GM10266 (cell line): ENCODE data around the gene RNF112.
"Not testable (repeated sequence)": the region's sequence is repeated elsewhere in the genome, so short reads cannot be mapped to it uniquely, and the experiment has no call there.

Source experiments
- DNase-seq: peaks from one replicate; pipeline ENCODE4 v3.0.0; 2012; ENCODE audit errors: extremely low spot score
- TF ChIP-seq, protein P1 (sequence below): IDR thresholded peaks from 2 replicates; pipeline ENCODE4 v1.5.1; 2012; ENCODE audit warnings: mild to moderate bottlenecking, low read depth; ENCODE audit not compliant: control insufficient read depth, insufficient read depth; ENCODE audit errors: missing control alignments

RNF112 gene

DNA sequence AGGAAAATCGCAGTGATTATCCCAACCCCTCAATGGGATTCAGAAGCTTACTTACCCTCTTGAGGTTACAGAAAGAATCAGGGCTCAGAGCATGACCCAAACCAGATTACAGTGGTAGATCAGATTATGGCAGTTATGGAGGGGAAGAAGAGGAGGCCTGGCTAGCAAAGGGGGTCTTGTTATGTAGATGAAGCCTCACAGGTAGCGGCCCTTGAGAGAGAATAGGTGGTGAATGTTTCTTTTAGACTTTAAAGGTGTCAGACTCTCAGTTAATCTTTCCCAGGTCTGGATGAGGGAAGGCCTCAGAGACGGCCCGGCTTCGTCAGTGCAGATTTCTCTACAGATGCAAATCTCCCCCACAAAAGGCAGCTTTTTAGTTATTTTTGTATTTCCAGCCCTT, 15.6 kb downstream of the RNF112 start:
- TF ChIP-seq, protein P1, sequence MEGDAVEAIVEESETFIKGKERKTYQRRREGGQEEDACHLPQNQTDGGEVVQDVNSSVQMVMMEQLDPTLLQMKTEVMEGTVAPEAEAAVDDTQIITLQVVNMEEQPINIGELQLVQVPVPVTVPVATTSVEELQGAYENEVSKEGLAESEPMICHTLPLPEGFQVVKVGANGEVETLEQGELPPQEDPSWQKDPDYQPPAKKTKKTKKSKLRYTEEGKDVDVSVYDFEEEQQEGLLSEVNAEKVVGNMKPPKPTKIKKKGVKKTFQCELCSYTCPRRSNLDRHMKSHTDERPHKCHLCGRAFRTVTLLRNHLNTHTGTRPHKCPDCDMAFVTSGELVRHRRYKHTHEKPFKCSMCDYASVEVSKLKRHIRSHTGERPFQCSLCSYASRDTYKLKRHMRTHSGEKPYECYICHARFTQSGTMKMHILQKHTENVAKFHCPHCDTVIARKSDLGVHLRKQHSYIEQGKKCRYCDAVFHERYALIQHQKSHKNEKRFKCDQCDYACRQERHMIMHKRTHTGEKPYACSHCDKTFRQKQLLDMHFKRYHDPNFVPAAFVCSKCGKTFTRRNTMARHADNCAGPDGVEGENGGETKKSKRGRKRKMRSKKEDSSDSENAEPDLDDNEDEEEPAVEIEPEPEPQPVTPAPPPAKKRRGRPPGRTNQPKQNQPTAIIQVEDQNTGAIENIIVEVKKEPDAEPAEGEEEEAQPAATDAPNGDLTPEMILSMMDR, result no peak

DNA sequence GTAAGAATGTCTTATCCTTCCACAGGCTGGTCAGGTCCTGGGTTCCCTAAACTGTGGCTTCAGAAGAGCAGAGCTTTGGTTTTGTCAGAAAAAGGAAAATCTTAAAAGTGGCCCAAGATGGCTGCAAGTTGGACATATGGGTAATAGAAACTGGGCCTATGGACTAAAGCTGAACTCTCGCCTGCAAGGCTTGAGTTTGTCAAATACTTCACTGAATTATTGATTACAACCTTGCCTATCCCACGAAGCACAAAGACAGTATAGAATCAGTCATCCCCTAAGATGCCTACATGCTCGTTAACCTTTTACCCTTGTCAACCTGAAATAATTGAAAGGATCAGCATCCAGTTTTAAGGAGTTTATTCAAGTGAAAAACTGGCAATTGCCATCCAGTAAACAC, 20.7 kb downstream of the RNF112 start:
- DNase-seq, result no peak
- TF ChIP-seq, protein P1, result no peak

More for the DNA sequence above, 15.6 kb downstream of the RNF112 start:
- DNase-seq, result no peak

- DNase-seq, result no peak
- TF ChIP-seq, protein P1, result no peak
Measured at GRCh38 chr17:19433255-19433654, 22.2 kb downstream of the RNF112 start.

GRCh38 chr17:19433727-19434340, 22.8 kb downstream of the RNF112 start:
- DNase-seq, result no peak
- TF ChIP-seq, protein P1, result peak; percentile 13

DNA sequence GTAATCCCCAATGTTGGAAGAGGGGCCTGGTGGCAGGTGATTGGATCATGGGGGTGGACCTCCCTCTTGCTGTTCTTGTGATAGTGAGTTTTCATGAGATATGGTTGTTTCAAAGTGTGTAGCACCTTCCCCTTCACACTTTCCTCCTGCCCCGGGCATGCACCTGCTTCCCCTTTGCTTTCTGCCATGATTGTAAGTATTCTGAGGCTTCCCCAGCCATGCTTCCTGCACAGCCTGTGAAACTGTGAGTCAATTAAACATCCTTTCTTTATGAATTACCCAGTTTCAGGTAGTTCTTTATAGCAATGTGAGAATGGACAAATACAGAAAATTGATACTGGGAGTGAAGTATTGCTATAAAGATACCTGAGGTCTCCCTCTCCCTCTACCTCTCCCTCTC, 29.4 kb downstream of the RNF112 start:
- TF ChIP-seq, protein P1, result no peak
- DNase-seq, result no peak

DNA sequence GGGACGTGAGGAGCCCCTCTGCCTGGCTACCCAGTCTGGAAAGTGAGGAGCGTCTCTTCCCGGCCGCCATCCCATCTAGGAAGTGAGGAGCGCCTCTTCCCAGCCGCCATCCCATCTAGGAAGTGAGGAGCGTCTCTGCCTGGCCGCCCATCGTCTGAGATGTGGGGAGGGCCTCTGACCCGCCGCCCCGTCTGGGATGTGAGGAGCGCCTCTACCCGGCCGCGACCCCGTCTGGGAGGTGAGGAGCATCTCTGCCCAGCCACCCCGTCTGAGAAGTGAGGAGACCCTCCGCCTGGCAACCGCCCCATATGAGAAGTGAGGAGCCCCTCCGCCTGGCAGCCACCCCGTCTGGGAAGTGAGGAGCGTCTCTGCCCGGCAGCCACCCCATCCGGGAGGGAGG, 30.3 kb downstream of the RNF112 start:
- DNase-seq, result not testable (repeated sequence)

GRCh38 chr17:19442731-19443130, 31.7 kb downstream of the RNF112 start:
- TF ChIP-seq, protein P1, result no peak
- DNase-seq, result no peak

DNA sequence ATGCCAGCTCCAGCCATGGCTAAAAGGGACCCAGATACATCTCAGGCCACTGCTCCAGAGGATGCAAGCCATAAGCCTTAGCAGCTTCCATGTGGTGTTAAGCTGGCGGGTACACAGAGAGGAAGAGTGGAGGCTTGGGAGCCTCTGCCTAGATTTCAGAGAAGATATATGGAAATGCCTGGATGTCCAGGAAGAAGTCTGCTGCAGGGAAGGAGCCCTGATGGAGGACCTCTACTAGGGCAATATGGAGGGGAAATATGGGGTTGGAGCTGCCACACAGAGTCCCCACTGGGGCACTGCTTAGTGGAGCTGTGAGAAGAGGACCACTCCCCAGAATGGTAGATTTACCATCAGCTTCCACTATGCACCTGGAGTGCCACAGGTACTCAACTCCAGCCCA, 32.1 kb downstream of the RNF112 start:
- DNase-seq, result no peak
- TF ChIP-seq, protein P1, result no peak
